ENCODE results near the gene PCSK4. TPM values are rescaled to one million over a fixed set of nuclear protein-coding genes. Genes with fewer than 3 reads are reported as not detected.

The PCSK4 gene
- total and polyA plus RNA-seq, 9 of the 15 experiments (the other 6 are each of a cell fraction or from before 2014, with no cell fraction given): 0.01 to 9.1 (median 2.1) TPM; not detected in 1

- Histone ChIP-seq H3K4me1 (replicated peaks in 1 of 2; ENCODE audit: control insufficient read depth in 2 of 2, insufficient read depth in 2 of 2, low read length in 2 of 2) (peaks cover 6 to 56% of the 10 kb centered on the region in 2 experiments; a peak in 4 of 5 replicates), H3K9ac (ENCODE audit: insufficient read depth in 1 of 2, low read depth in 2 of 2, low read length in 2 of 2) (no peak overlapping the region; a peak in 1 of 4 replicates), H4K20me1 (replicated peaks; ENCODE audit: control insufficient read depth, insufficient read depth, low read length) (peaks cover 8% of the 10 kb centered on the region), H3K9me3 (replicated peaks; ENCODE audit: control insufficient read depth, insufficient read depth, low read depth, low read length) (no peaks in the 10 kb centered on the region), H3K27ac (ENCODE audit: extremely low read depth, low read depth, low read length) (no peak overlapping the region), H3K4me3 (no peak overlapping the region), H3K27me3 (ENCODE audit: control insufficient read depth in 2 of 2, insufficient read depth in 2 of 2, low read length in 2 of 2) (no peaks in the 10 kb centered on the region), H3K4me2 (ENCODE audit: insufficient read depth, low read length) (no peak overlapping the region), H2AFZ (ENCODE audit: low read depth, low read length) (no peak overlapping the region), H3K9me1 (ENCODE audit: control insufficient read depth, insufficient read depth, low read length) (no peaks in the 10 kb centered on the region), H3K36me3 (ENCODE audit: control insufficient read depth, insufficient read depth, low read length) (no peaks in the 10 kb centered on the region), H3K79me2 (ENCODE audit: control insufficient read depth, insufficient read depth, low read length) (peaks cover 13% of the 10 kb centered on the region; the same call in 2 of the 3 replicates)
- in situ Hi-C loops (cut with MboI): no loop called here
- intact Hi-C loops (cut with micrococcal nuclease): no loop called here
- BruUV-seq (replicated peaks): no TSS peak
- ChIA-PET CTCF (ENCODE audit: low intra/inter-chr PET ratio) (no interaction called here), POLR2A (interaction anchor here (0.6 to 1.2 kb wide), 4 partner anchors 11 to 800 kb away, joined by 3 to 8 read pairs (median 4); no protein-coding TSS in a partner anchor)
- WGBS (ENCODE audit: insufficient coverage, low coverage, missing lambda C conversion rate): 98% methylated on average over 39 of the region's 70 CpGs
- FAIRE-seq: no peak
- no peak for ATAC-seq
- TF ChIP-seq RNF219 (CRISPR knock-in tag; IDR thresholded peaks at IDR 0.05) (no peak), HNRNPL (IDR thresholded peaks at IDR 0.05; ENCODE audit: low read depth, low read length) (0 out of 2 replicates have a peak, but pooled peaks have one; percentile 15), ZNF280B (CRISPR knock-in tag; IDR thresholded peaks at IDR 0.05) (no peak), POLR2G (IDR thresholded peaks at IDR 0.05; ENCODE audit: low read depth, low read length) (peak; percentile 22; the same call in 1 of the 2 replicates)
- DNase-seq (ENCODE audit: extremely low read depth in 1 of 4, low spot score in 3 of 4): no peak
These were observed 23.5 kb downstream of the PCSK4 start for GRCh38 chr19:1466461-1467214.
